ENCODE measurements around the gene KIF26B. TPM values are rescaled to one million over a fixed set of nuclear protein-coding genes. Genes with fewer than 3 reads are reported as not detected.

KIF26B gene
- polyA plus RNA-seq, 1 donor, result 33.3 TPM

DNA sequence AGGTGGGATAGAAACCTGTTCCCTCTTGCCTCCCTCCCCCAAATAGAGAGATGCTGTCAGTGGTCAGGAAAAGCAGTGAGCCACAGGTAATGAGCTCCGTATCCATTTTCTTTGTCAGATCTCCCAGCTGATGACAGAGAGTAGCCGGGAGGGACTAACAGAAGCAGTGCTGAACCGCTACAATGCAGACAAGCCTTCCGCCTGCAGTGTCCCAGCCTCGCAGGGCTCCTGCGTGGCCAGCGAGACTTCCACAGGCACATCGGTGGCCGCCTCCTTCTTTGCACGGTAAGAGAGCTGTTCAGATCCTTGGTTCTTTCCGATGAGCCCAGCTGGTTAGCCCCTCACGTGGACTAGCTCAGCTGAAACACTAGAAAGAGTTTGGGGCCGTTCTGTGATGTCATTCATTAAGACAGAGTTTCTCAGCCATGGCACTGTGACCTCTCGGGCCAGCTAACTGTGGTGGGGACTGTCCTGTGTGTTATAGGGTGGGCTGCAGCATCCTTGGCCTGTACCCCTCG is 264.7 kb downstream of the KIF26B start:
- DNase-seq, result no peak

DNA sequence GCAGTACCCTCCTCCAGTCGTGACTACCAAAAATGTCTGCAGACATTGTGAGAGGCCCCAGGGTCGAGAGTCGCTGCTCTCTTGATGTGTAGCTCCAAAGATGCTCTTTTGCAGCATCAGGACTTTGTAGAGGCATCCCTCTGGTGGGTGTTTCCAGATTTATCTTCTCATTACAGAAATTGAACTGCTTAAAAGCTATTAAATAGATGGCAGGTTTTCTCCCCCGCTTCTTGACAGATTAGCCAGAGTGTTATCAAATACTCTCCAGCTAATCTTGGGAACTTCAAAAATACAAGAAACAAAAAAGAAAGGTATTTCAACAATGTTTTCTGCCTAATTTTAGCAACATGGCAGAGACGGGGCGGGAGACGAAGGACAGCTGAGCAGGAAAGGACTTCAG is 265.2 kb downstream of the KIF26B start:
- DNase-seq, result peak; percentile 29

DNA sequence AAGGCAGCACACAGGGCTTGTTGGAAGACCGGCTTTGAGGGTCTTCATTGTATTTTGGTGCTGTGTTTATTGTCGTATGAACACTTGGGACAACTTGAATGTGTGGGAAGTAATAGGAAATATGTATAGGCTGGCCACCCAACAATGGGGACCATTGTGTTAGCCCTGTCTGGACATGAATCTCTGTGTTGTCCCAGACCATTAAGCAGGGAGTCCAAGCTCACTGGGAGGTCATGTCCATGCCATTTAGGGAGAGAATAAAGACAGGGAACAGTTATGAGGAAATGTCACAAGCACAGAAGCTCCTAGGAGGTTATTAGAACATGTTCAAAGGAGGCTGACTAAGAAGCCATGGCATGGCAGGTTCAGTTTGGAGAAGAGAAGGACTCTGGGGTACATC is 266.1 kb downstream of the KIF26B start:
- no peak for DNase-seq

DNA sequence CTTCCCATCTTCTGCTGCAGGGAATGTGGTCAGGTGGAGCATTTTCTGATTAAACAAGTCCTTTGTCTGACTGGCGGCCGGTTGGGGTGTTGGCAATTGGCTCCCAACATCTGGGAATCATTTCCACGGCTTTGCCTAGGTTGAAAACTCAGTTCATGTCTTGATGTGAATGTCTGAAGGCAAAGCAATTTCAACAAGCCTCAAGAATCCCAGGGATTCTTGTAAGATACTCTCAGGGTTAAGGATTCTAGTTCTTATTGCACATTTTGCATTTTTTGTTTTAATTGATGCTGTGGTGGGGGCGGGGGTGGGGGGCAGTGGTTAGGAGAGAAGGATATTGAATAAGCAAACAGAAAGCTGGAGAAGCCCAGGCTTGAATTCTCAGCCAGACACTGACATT is 273.9 kb downstream of the KIF26B start:
- no peak for DNase-seq

DNA sequence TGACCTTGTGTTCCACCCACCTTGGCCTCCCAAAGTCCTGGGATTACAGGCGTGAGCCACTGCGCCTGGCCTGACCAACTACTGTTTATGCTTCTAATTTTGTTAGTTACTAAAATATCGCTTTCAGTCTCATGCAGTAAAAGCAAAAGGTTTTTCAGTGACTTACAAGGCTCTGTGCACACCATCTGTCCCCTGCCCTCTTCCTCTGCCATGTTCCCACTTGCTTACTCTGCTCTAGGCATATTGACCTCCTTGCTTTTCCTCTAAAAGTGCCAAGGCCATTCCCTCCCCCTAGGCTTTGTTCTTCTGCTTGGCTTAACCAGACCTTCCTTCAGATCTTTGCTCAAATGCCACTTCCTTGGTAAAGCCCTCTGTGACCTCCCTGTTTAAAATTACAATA is 276.9 kb downstream of the KIF26B start:
- no peak for DNase-seq

DNA sequence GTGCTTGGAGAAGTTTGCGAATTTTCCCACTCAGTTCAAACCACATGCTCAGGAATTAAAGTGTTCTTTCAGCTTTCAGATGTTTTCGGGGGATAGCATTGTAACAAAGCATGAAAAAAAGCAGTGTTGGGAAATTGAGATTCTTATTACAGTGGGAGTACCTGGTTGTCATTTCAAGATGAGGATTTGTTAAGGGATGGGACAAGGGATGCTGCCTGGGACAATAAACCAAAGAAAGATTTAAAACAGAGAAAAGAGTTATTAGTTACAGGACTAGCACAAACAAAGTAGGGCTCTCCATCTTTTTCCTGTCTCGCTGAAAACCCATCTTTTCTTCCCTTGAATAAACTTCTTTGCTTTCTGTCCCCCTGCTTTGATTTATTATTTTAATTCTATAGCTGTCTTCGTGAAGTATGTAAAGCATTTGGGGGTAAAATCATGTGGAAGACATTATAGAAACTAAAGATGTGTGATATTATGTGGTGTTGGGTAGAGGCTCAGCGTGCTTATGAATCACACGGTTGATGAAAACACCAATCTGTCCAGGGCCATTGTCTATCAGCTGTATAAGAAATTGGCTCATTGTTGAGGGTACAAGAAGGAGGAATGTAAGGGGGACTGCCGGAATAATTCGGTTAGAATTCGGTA is 277.6 kb downstream of the KIF26B start:
- no peak for DNase-seq

- no peak for DNase-seq
These were observed 278.8 kb downstream of the KIF26B start for GRCh38 chr1:245433561-245433960.

GRCh38 chr1:245434280-245434679 is 279.5 kb downstream of the KIF26B start:
- no peak for DNase-seq

GRCh38 chr1:245436407-245436806 is 281.6 kb downstream of the KIF26B start:
- no peak for DNase-seq

DNA sequence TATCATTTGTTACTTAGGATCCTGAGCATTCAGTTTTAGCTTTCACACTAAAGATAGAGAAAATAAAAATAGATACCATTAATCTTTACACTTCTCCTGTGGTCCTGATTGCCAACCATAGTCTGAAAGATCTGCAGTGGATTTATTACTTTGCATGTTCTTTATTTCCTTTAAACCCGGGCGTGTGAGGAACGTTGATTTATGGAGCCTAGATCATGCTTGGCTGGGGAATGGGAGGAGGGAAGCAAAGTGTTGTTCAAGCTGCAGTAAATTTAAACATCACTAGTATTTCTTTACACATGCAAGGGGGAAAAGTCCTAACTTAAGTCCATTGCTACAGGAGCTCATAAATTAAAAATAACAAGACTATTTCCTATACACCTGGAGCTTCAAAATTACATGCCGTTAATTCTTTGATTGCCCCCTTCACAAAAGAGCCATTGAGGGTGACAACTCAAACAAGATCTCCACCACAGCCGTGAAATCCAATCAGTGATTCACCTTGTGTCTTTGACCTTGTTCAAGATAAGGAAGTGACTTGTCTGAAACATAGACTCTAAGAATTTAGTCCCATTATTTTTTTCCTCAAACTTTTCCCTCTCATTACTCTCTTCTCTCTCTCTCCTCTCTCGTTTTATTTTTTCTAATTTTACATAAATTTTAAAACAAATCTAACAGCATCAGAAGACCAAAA is 282.7 kb downstream of the KIF26B start:
- peak; percentile 74 for DNase-seq

DNA sequence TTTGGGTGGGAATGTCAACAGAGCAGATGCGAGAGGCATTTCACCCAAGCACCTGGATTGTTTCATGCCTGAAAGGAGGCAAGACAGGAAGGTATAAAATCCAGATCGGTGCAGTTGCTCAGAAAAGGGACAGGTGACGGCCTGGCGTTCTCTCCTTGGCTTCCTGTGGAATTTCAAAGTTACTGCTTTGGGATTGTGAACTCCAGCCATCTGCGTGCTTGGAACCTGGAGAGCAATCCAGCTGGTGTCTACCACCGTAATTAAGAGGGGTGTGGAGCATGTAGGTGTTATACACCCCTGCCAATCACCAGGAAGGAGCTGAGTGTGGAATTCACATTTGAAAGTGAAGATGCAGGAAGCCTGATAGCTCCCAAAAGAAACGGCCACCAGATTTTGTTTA is 286.1 kb downstream of the KIF26B start:
- DNase-seq, result no peak

DNA sequence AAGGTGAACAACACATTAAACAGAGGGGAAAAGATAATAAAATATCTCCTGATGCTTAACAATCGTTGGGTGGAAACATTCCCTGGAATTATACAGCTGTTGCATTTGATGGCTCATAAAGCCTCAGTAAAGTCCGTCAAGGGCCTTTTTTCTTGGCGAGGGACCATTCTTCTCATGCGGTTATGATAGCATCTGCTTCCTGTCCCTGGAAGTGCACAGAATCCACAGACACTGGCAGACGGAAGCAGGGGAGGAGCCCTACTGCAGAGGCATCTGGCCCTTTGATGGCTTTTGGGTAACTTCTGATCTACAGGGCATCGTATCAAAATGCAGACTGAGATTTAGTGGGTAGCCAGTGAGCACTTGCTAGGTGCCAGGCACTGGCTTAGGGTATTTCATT is 286.9 kb downstream of the KIF26B start:
- DNase-seq, result no peak

DNA sequence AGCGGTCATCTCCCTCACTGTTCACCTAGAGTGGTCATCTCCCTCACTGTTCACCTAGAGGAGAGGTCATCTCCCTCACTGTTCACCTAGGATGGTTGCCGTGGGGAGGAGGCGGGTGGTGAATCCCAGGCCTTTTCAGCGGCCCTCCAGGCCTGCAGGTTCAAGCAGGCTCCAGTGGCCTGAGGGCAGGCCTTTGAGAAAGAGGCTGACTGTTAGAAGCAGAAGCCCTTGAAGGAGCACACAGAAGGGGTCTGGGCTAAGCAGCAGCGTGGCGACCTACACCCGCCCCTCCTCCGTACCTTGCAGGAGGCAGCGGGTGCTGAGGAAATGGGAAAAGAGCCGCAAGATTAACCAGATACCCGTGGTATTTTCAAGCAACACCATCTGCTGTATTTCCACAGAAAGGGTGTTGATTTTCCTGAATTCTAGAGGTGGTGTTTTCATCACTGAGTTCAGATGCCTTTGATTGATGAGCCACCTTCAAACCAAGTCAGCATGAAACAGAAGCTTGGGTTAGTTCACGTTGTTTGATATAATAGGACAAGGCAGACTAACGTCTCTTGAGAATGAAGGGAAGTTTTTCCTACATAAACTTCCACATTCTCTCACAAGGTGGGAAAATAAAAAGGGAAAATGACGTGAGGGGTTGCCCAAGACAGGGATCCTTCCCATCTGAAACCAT is 289.5 kb downstream of the KIF26B start:
- no peak for DNase-seq

DNA sequence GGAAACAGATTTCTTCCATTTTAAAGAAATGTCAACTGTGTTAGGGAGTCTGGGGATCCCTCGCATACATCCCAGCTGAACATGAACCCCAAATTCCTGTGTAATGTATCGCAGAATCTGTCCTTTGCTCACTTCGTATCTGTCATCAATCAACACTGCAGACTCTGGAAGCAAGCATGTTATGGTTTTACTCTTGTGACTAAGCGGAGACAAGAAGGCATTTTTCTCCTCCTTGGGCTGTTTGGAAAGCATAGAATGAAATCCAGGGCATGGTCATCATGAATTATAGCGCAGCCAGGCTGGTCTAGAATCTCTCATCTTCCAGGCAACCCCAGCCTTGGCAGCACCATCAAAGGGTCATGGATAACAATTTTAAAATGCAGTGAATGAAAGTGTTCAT is 290.2 kb downstream of the KIF26B start:
- no peak for DNase-seq

DNA sequence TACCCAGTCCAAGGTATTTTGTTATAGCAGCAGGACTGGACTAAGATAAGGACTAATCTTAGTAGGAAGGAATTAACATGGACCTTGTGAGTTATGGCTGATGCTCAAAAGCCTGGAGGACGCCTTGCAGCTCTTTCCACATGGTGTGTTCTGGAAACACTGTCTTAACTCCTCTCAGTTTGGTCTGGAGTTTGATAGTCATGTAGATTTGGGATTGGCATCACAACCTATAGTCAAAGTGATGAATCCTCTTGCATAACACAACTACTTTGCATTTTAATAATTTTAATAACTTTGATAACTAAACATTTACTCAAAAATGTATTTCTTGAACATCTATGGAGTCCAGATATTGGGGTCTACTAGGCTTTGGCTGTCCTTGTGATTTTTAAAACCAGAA is 293.7 kb downstream of the KIF26B start:
- DNase-seq, result no peak

DNA sequence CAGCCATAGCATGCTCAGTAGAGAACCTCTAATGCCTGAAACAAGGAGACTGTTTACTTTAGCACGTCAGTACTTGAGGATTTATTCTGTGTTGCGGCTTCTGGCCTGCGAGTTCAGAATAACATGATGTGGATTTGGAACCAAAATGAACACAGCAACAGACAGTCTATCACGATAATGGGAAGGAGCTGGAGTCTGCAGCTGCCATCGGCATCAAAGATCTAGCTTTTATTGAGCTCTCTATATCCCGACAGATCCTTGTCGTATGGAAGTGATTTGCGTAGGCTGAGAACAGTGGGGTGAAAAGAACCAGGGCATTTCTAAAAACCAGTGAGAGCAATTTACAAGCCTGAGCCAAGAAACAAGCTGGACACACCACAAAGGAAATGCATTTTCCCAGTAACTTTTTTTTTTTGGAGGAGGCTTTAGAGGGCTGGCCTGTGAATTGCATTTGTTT is 294.2 kb downstream of the KIF26B start:
- DNase-seq, result no peak

DNA sequence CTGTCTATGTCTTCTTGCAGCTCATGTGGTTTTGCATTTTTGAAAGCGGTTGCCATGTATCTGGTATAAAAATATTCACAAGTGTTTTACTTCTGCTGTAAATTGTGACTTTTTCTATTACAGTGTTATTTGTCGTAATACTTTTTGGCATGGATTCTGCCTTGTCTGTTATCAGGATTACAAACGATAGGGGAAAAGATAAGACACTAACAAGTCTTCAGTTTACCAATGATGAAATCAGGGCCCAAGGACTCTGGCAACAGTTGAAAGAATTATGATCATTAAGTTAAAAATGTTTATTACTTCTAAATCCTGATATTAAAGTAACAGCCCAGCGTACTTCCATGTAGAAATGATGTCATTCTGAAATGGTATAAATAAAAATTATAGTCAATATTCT is 298.8 kb downstream of the KIF26B start:
- no peak for DNase-seq

DNA sequence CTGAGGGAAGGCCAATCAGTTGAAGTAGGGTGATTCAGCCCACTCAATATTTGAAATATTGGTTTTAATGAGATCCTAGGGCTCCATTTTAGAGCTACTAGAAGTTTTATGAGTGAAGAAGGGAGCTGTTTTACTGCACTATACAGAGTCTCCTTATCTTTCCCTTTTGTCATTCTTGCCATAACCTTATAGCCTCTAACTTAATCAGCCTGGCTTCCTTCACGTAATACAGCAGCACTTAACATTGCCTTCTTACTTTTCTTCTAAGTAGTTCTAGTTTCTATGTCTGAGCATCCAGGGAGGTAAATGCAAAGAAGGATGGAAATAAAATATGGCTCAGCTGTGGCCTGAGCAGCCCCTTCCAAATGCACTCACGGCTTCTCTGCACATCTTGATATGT is 299.3 kb downstream of the KIF26B start:
- DNase-seq, result no peak

DNA sequence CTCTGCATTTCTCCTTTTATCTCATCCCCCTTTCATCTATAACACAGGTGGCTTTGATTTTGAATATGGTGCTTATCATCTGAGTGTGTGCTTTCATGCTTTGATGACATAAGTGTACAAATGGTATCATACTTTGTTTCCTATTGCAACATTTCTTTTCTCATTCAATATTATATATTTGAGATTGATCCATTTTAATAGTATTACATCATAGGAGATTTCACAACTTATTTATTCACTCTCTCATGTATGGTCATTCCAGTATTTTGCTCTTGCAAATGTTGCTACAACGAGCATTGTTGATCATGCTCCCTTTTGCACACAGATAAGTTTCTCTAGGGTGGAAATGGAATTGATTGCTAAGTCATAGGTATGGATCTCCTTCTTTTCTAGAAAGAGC is 302.8 kb downstream of the KIF26B start:
- DNase-seq, result no peak

GRCh38 chr1:245458234-245458633 is 303.4 kb downstream of the KIF26B start:
- DNase-seq, result no peak

- no peak for DNase-seq
These were observed 304.0 kb downstream of the KIF26B start for GRCh38 chr1:245458761-245459174.

DNA sequence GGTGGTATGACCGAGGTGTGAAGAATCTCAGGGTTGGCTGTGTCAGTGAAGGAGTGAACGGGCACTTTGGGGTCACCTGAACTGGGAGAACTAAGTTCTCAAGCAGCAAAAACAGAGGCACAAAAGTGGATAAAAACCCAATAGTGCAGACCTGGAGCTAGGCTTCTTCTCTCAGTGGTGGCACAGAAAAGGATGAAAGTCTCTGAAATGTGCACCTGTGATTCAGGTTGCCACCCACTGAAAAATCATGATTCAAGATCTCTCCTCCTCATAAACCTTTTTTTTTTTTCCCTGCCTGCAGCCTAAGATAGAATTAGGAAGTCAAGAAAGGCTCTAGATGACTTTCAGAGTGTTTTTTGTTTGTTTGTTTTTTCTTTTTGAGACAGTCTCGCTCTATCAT is 304.8 kb downstream of the KIF26B start:
- DNase-seq, result no peak

DNA sequence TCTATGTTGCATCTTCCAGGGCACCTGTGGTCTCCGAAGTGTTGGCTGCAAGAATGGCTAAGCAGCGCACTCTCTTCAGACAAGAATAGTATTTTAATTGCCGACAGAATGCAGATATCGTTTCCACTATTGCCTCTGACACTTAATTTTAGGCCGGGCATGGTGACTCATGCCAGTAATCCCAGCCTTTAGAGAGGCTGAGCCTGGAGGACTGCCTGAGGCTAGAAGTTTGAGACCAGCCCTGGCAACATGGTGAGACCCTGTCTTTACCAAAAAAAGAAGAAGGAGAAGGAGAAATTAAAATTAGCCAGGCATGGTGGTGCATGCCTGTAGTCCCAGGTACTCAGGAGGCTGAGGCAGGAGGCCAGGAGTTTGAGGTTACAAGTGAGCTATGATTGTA is 306.9 kb downstream of the KIF26B start:
- no peak for DNase-seq
